GM19239 (cell line): ENCODE measurements around the gene RECQL5.

Experiments
- DNase-seq: peaks from one replicate; pipeline ENCODE4 v3.0.0; 2011; ENCODE audit warnings: low spot score; ENCODE audit not compliant: insufficient read length
- FAIRE-seq: peaks from 2 replicates; lab custom pipeline; 2011; peaks lifted over from hg19 to GRCh38; lab: Jason Lieb, UNC

The RECQL5 gene

GRCh38 chr17:75689441-75689873 lies 22.5 kb upstream of the RECQL5 start:
- DNase-seq: peak; percentile 49

GRCh38 chr17:75688209-75688825 lies 21.4 kb upstream of the RECQL5 start:
- FAIRE-seq (no peak), DNase-seq (no peak)

More at GRCh38 chr17:75689441-75689873, 22.5 kb upstream of the RECQL5 start:
- peak; percentile 64 for FAIRE-seq

DNA sequence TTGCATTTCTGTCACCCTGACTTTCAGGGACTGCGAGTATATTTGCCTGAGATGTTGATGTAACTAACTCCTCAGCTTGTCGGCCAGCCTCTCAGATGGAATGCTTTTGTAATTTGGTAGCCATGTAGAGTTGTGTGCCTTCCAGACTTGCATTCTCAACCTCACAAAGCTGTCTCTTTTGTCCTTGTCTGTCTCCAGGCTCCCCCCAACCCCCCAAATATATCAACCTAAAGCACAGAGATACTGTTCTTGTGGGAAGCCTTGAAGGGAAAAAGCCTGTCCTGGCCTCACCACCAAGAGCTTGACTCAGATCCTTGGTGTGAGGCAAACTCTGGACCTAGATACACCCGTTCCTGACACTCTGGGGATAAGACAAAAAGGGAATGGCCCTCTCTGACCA lies 18.5 kb upstream of the RECQL5 start:
- FAIRE-seq (no peak), DNase-seq (no peak)

- FAIRE-seq (no peak), DNase-seq (no peak)
These were observed 18.0 kb upstream of the RECQL5 start for GRCh38 chr17:75684924-75685323.

DNA sequence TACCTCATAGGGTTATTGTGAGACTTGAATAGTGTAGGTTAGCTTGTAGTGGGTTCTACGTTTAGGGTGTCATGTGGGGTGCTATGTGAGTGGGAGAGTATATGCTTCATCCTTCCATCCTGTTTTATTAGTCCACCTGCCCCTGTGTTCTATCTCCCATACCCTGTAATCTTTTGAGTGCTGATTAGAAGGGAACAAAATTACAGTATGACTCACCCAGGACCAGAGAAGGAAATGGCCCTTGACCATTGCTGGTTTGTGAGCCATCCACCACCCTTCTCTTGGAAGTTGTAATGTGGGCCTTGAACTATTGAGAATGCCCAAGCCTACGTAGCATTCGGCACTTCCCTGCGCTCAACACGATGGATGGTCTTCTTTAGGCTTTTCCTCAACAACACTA lies 17.3 kb upstream of the RECQL5 start:
- FAIRE-seq (no peak), DNase-seq (no peak)

GRCh38 chr17:75683583-75683982 lies 16.6 kb upstream of the RECQL5 start:
- FAIRE-seq (no peak), DNase-seq (no peak)

- no peak for FAIRE-seq
- no peak for DNase-seq
These were observed 14.3 kb upstream of the RECQL5 start for GRCh38 chr17:75681289-75681688.

GRCh38 chr17:75680431-75680830 lies 13.5 kb upstream of the RECQL5 start:
- FAIRE-seq: no peak
- DNase-seq: no peak

GRCh38 chr17:75679706-75680211 lies 12.8 kb upstream of the RECQL5 start:
- no peak for DNase-seq
- no peak for FAIRE-seq

- DNase-seq: no peak
- no peak for FAIRE-seq
These were observed 9.5 kb upstream of the RECQL5 start for GRCh38 chr17:75676461-75676860.

DNA sequence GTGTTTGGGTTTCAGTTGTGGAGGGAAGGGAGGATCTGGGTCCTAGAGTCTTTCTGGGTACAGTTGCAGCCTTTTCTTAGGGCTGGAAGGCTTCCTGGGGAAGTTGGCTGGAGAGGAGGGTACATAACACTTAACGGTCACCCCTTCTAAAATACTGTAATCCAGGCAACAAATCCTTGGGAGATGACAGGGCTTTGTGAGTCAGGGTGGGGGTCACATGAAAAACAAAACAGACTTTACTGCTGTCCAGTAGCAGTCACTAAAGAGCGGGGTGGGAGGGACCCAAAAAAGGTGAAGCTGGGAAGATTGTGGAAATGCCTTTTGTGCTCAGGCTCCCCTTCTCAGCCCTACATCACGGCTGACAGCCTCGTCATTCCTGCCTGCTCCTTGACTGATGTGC lies 6.5 kb upstream of the RECQL5 start:
- FAIRE-seq: no peak
- DNase-seq: no peak

DNA sequence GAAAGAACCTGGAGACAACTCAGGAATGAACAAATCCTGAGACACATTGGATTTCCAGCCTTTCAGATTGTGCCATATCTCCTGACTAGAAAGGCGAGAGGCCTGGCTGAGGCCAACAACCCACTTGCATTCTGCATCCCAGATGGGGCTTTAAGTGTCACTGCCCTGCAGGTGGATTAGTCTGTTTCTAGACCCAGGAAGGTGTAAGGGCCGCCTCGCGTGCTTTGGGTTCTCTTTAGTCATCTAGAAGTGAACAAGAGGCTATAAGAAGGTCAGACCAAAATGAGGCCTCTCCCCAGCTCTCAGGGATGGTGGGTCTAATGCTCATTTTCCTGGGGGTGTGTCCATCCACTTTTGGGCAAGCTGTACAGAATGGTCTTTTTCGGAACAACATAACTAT lies 5.1 kb upstream of the RECQL5 start:
- FAIRE-seq: no peak
- DNase-seq: no peak

DNA sequence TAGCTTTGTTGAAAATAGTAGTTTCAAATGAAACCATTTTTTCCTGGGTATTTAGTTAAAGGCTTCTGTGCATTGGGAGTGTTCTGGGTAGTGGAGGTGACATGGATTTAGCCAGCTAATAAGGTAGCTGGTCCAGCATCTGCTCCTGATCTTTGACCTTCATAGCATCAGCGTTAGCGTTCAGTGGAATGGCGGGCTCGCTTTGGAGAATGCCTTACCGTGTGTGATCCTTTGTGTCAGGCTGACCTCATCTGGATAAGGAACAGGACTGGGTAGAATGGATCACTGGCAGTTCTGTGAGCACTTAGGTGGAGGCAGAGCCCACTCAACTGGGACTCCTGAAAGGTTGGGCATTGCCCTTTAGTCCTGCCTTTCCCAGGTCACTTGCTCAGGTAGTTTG lies 3.9 kb upstream of the RECQL5 start:
- FAIRE-seq (no peak), DNase-seq (no peak)

- FAIRE-seq (no peak), DNase-seq (no peak)
These were observed 1.5 kb upstream of the RECQL5 start for GRCh38 chr17:75668489-75668888.

DNA sequence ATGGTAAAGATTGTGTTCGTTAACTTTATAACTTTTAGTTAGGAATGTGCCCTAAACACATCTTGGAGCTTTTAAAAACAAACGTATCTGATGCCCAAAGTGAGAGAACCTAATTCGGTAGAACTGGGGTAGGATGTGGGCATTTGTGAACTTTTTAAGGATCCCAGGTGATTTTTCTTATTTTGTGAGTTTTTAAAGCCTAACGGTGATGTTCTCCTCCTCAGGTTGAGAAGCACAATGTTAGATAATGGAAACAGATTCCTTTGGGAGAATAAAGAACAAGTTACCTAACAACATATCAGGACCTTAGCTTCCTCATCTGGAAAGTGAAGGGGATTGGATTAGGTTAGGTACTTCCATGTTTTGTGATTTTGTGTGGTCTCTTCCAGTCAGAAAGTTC lies 871 bp upstream of the RECQL5 start:
- FAIRE-seq: no peak

GRCh38 chr17:75665981-75666380 lies 973 bp downstream of the RECQL5 start:
- DNase-seq: no peak
- no peak for FAIRE-seq

More for the DNA sequence above, 871 bp upstream of the RECQL5 start:
- no peak for DNase-seq

- DNase-seq (no peak), FAIRE-seq (peak; percentile 92)
These were observed 2.8 kb downstream of the RECQL5 start for GRCh38 chr17:75664099-75664549.

GRCh38 chr17:75662511-75662910 lies 4.4 kb downstream of the RECQL5 start:
- no peak for DNase-seq
- FAIRE-seq: no peak

DNA sequence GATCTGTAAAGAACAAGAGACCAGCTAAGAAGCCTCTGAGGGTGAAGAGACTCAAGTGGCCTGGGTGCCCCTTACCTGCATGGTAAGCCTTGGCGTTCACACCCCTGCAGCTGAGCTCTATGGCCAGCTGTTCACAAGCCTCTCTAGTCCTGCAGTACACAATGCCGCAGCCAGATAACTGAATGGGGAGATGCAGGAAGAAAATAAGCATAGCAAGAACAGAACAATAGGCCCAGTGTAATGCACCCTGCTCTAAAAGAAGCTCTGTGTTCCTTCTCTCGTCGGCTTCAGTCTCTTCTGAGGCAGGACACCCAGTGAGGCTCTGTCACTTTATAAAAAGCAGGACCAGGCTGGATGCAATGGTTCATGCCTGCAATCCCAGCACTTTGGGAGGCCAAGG lies 5.4 kb downstream of the RECQL5 start:
- no peak for FAIRE-seq

DNA sequence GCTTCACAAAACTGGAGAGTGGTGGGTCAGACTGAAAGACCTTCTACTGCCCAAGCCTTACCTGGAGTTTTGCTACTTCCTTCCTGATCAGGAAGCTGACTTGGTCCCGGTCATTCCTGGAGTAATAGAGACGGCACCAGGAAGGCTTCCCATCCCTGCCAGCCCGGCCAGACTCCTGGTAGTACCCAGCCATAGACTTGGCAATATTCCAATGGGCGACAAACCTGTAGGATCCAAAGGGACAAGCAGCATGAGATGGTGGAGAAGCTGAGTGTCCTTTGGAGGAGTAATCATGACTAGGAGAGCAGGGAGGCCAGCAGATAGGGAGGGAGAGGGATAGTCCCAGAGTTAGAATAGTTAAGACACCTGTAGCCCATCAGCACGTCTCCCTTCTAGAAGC lies 8.7 kb downstream of the RECQL5 start:
- FAIRE-seq: no peak
- DNase-seq: no peak

More for the DNA sequence above, 5.4 kb downstream of the RECQL5 start:
- no peak for DNase-seq

DNA sequence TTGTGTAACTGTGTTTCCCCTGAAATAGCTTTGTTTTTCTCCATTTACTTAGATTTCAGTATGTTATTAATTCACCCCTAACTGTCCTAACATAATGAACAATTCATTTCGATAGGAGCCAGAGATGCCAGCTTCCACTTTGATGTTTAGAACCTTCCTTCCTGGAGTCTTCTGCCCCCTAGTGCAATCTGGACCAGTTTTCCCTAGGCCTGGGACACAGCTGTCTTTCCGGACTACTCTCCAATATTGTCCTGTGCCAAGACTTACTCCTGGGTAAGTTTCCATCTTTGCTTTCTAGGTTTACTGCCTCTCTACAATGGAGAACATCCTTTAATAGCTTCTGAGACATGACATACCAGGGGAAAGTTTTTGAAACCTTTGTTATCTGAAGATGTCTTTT lies 12.8 kb downstream of the RECQL5 start:
- FAIRE-seq (no peak), DNase-seq (no peak)

- FAIRE-seq (peak; percentile 75), DNase-seq (no peak)
These were observed 13.9 kb downstream of the RECQL5 start for GRCh38 chr17:75652934-75653549.
